ENCODE results near the gene GALNT3.

Gene GALNT3

GRCh38 chr2:165795011-165795410 lies 964 bp upstream of the GALNT3 start:
- DNase-seq, result no peak

- no peak for DNase-seq
Measured at GRCh38 chr2:165794536-165794928, 485 bp upstream of the GALNT3 start.

GRCh38 chr2:165793161-165793778 lies 777 bp downstream of the GALNT3 start:
- no peak for DNase-seq

GRCh38 chr2:165792104-165792454 lies 2.0 kb downstream of the GALNT3 start:
- DNase-seq, result no peak

GRCh38 chr2:165791421-165792103 lies 2.5 kb downstream of the GALNT3 start:
- DNase-seq, result no peak

GRCh38 chr2:165790466-165790865 lies 3.6 kb downstream of the GALNT3 start:
- DNase-seq, result no peak

- no peak for DNase-seq
Measured at GRCh38 chr2:165787334-165787733, 6.7 kb downstream of the GALNT3 start.

GRCh38 chr2:165779706-165780105 lies 14.3 kb downstream of the GALNT3 start:
- DNase-seq, result no peak

GRCh38 chr2:165778653-165779451 lies 15.2 kb downstream of the GALNT3 start:
- peak; percentile 8 to 26 for DNase-seq

- no peak for DNase-seq
Measured at GRCh38 chr2:165778187-165778556, 15.9 kb downstream of the GALNT3 start.

GRCh38 chr2:165777522-165778186 lies 16.4 kb downstream of the GALNT3 start:
- DNase-seq, result no peak

GRCh38 chr2:165776796-165777195 lies 17.3 kb downstream of the GALNT3 start:
- DNase-seq, result no peak

- peak; percentile 11 to 51 for DNase-seq
Measured at GRCh38 chr2:165776013-165776412, 18.0 kb downstream of the GALNT3 start.

GRCh38 chr2:165773684-165774083 lies 20.4 kb downstream of the GALNT3 start:
- no peak for DNase-seq

GRCh38 chr2:165772183-165772582 lies 21.9 kb downstream of the GALNT3 start:
- DNase-seq, result no peak

- DNase-seq, result no peak
Measured at GRCh38 chr2:165766326-165766927, 27.6 kb downstream of the GALNT3 start.

- no peak for DNase-seq
Measured at GRCh38 chr2:165762723-165763122, 31.3 kb downstream of the GALNT3 start.

- peak; percentile 61 to 65 for DNase-seq
Measured at GRCh38 chr2:165757906-165758675, 36.0 kb downstream of the GALNT3 start.

GRCh38 chr2:165746501-165746900 lies 47.5 kb downstream of the GALNT3 start:
- DNase-seq, result peak in 1 of 2 experiments; percentile 34

- DNase-seq, result peak; percentile 37 to 84
Measured at GRCh38 chr2:165745916-165746315, 48.1 kb downstream of the GALNT3 start.

GRCh38 chr2:165743442-165743841 lies 50.6 kb downstream of the GALNT3 start:
- DNase-seq, result no peak

- DNase-seq, result no peak
Measured at GRCh38 chr2:165725421-165725820, 68.6 kb downstream of the GALNT3 start.

All from NCI-H446 (cell line).